GM21528 (cell line): Measurements from ENCODE around the gene FTSJ3.

ENCODE experiments used
- ATAC-seq: cut with Tn5 transposase; IDR thresholded peaks from one replicate; pipeline ENCODE4 v1.9.1; 2021; ENCODE audit warnings: mild to moderate bottlenecking, moderate library complexity; ENCODE audit not compliant: unreplicated experiment, low FRiP score

FTSJ3 gene

DNA sequence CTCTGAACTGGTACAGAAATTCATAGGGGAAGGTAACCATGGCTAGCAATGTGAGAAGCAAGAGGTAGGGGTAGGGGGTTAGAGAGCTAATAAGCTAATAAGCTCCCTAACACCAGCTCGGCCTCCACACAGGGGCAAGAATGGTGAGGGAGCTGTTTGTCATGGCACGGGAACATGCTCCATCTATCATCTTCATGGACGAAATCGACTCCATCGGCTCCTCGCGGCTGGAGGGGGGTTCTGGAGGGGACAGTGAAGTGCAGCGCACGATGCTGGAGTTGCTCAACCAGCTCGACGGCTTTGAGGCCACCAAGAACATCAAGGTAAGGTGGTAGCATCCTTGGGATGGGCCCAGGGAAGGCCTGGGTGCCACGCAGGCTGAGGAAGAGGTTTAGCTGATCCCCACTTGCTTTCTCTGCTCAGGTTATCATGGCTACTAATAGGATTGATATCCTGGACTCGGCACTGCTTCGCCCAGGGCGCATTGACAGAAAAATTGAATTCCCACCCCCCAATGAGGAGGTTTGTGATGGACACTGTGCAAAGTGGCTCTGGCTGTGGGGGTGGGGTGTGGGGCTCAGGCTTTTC, 3.5 kb upstream of the FTSJ3 start:
- no peak for ATAC-seq

DNA sequence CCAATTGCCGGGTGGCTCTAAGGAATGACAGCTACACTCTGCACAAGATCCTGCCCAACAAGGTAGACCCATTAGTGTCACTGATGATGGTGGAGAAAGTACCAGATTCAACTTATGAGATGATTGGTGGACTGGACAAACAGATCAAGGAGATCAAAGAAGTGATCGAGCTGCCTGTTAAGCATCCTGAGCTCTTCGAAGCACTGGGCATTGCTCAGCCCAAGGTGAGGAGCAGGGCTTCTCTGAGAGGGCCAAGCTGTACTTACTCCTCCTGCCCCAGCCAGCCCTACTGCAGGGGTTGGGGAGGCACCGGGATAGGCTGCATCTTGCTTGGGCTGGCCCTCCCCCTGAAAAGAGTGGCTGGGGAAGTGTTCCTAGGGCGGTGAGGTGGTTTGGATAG, 2.8 kb upstream of the FTSJ3 start:
- no peak for ATAC-seq

DNA sequence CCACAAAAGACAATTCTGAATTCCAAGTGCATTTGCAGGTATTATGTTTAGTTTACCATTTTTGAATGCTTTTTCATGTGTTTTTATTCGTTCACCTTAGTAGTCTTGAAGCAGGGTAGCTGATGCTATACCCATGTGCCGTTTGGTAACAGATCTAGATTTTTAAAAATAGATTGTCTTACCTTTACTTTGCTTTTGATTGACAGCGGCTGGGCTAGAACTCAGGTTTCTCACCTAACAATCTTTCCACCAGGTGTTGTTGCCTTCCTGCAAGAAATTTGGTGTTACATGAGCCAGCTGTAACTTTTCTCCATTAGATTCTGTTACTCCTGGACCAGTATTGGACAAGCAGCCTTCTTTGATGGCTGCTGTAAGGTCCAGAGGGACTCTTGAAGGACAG, 1.5 kb upstream of the FTSJ3 start:
- ATAC-seq: no peak

DNA sequence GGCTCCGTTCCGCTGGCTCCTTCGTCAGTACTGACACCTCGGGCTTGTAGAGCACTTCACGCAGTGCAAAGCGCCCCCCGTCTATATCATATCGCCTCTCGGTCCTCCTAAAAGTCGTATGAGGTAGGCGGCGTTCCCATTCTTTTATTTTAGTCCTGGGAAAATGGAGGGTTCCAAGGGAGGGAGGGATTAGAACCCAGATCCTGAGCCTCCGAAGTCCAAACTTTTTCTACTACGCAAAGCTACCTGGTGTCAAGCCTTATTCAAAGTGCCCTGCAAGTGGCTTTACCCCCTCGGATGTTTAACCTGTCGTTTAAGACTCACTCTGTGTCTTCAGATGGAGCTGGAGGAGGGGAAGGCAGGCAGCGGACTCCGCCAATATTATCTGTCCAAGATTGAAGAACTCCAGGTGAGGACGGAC, 348 bp upstream of the FTSJ3 start:
- ATAC-seq: no peak

DNA sequence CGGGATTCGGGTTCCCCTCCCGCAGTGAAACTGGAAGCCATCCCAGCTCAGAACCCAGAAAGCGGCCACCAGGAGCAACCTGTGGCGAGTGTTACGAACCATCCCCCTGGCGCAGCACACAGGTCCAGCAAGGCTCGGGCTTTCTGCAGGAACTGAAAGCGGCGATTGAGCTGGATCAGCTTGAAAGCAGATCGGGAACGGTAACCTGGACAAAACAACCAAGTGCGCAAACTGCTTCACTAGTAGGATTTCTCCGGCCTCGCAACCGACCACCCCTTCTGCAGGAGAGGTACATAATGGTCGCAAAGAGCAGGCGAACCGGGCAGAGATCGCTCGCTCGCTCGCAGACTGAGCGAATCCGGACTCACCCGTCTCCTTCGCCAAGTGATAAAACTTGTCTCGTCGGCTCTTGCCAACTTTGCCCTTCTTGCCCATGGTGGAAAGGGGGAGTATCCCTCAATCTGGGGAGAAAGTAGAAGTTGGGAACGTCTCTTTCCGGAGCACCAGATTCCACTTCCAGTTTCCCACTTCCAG, 928 bp downstream of the FTSJ3 start:
- ATAC-seq: peak; percentile 6

DNA sequence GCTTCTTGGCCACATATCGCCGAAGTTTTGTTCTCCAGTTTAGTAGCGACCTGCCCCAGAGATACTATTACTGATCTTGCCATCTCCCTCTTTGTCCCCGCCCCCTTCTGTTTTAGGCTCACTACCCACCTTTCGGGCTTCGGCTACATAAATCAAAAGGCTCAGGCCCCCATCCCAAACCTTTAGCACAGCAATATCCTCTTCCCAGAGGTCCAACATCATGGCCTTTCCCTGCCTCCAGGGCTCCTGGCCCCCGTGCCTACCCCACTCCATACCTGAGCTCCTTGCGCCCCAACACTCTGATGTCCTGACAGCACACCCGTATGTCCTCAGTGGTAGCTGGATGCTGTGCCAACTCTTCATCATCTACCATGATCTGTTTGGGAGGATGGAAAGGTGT, 3.1 kb downstream of the FTSJ3 start:
- no peak for ATAC-seq

DNA sequence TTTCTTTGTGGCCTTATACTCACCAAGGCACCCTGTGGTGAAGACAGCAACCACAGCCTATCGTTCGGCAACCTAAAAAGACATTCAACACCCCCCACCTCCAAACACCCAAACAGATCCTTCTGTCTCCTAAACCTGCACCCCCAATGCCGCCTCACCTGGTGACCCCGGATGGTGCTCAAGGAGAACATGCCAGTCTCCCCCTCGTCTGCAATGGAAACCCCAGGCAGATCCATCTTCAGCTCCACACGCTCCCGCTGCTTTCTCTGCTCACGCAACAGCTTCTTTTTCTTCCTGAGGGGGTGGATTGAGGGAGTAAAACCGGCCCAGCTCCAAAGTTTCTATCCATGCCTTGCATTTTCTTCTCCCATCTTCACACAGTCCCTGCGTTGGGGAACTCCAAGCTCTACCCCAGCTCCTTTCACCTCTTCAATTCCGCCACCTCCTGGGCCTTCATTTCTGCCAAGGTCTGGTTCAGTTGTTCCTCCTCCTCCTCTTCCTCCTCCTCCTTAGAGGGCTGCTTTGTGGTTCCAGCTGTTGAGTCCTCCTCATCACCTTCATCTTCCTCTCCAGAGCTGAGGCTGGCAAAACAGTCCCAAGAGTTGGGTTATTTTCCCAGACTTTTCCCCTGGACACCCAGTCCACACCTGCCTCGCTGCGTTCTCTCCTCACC, 3.7 kb downstream of the FTSJ3 start:
- no peak for ATAC-seq

DNA sequence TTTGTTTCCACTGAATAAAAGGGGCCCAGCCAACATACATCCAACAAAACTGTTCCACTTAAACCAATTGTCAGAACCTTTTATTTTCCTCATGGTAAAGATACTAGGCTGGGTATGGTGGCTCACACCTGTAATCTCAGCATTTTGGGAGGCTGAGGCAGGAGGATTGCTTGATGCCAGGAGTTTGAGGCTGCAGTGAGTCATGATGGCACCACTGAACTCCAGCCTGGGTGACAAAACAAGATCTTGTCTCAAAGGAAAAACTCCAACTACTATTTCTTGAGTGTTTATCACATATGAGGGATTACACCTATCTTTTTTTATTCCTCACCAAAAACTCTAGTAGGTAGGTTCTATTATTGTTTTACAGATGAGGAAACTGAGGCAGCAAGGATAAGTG, 4.9 kb downstream of the FTSJ3 start:
- ATAC-seq: no peak

DNA sequence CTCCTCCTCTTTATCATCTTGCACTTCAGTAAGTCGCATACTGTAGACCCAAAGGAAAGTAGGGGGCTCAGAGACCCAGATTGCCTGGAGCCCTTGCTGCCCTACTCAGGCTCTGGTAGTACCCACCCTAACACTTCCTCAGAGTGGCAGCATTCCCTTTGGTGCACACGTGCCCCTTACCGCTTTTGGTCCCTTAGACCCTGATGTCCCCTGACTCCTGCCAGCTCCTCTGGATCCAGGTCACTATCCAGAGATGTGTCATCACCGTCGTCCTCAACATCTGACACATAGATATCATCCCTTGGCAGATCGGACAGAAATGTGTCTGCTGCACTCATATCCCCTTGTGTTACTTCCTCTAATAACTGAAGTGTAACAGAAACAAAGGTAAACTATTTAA, 5.7 kb downstream of the FTSJ3 start:
- ATAC-seq: no peak

DNA sequence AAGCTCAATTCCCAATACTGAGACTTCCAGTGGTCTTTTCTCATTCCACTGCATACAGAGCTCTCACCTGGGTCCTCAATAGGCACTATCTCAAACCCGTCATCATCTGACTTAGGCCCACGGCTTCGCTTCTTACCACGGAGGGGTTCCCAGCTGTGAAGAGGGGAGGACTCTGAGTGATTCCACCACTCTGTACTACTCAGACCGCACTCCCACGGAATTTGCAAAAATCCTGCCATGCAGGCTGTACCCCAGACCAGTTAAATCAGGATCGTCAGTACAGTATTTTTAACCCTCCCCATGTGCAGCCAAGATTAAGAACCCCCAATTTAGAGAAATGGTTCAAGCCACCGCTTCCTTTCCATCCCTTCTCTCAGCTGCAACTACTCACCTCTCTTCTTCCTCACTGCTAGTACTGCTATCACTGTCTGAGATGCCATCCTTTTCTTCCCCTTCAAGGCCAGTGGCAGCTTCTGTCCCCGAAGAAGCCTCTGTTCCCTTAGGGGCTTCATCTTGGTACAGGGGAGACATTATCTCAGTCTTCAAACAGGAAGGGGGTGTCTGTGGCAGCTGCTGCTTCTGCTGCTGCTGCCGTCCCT, 6.4 kb downstream of the FTSJ3 start:
- no peak for ATAC-seq

DNA sequence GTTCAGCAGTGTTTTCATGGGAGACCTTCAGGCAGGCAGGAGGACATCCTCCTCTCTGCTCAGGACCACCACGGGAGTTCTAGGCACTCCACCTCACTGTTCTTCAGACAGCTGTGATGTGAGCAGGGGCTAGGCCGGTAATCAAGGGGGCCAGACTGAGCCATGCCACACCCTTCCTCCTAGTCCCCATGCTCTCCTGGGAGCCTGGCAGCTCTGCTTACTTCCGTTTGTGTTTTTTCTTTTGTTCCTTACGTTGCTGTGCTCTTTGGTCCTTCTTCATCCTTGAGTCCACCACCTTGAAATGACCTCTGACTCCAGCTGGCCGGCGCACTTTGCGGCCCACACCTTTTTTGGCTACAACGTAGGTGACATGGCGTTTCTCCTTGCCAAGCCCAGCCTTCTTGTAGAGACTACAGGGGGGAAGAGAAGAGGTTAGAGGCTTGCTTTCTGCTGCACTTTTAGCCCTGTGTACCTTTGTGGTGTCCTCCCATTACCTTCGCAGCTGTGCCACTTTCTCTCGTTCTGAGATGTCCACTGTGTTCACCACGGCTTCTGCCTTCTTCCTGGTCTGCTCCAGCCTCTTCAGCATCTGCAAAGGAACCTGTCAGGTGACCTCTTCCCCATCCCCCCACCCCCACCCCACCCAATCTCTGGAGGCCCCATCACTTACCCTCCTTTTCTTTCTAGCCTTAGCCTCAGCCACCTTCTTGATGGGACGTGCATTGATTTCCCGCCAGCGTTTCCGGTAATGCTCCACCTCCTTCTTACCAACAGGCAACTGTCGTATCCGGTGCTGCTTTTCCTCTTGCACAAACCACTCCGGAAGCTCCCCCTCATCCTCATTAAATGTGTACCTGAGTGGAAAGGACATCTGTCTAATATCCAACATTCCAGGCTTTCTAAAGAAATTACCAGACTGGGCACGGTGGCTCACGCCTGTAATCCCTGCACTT, 7.6 kb downstream of the FTSJ3 start:
- ATAC-seq: no peak

DNA sequence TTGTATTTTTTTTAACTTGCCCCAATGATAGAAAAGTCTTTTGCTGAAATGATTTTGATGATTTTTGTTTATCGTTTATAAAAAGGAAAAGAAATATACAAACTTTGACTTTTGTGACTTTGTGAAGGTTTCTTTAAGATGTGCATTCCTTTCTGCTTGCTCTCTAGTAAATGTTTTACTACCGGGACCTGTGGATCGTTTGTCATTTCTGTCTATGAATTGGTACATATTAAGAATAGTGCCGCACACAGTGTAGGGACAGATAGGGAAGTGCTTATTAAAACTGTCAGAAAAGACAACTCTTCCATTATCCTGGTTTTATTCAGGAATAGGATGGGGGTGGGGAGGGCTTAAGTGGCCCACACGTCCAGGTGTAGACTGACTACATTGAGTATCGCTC, 8.3 kb downstream of the FTSJ3 start:
- no peak for ATAC-seq

DNA sequence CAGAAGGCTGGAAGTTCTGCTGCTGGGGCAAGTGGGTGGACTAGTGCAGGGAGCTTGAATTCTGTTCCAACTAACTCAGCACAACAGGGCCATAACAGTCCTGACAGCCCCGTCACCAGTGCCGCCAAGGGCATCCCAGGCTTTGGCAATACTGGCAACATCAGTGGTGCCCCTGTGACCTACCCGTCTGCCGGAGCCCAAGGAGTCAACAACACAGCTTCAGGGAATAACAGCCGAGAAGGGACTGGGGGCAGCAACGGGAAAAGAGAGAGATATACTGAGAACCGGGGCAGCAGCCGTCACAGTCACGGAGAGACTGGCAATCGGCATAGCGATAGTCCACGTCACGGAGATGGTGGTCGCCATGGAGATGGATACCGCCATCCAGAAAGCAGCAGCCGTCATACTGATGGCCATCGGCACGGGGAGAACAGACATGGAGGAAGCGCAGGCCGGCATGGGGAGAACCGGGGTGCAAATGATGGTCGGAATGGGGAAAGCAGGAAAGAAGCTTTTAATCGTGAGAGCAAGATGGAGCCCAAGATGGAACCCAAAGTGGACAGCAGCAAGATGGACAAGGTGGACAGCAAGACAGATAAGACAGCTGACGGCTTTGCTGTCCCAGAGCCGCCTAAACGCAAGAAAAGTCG, 9.6 kb downstream of the FTSJ3 start:
- no peak for ATAC-seq

DNA sequence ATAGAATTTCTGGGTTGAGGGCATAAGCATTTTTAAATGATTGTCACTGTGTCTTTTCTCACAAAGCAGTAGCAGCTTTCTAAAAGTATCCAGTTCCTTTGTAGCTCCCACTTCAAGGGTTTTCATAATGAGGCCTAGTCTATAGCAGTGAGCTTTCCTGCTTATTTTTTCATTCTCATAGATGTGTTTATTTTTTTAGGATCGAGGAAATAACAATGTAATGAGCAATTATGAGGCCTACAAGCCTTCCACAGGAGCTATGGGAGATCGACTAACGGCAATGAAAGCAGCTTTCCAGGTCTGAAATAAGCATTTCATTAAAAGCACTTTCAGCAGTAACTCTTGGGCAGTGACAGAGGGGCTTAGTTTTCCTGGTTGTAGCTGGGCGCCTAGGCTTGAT, 10.8 kb downstream of the FTSJ3 start:
- ATAC-seq: no peak

DNA sequence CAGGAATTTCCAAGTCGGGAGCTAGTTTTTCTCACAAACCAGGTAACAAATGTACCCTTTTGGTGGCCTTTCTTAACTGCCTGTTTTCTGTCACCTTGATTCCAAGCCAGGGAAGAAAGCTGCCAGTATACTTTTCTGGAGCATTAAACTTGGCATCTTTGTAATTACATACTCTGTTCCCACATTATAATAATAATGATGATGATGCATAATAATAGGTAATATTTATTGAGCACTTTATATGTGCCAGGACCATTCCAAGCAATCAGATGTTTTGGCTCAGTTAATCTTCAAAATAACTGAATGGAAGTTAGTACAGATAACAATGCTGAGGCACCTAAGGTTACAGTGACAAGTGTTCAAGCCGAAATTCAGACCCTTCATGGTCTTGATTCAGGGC, 11.3 kb downstream of the FTSJ3 start:
- ATAC-seq: no peak

DNA sequence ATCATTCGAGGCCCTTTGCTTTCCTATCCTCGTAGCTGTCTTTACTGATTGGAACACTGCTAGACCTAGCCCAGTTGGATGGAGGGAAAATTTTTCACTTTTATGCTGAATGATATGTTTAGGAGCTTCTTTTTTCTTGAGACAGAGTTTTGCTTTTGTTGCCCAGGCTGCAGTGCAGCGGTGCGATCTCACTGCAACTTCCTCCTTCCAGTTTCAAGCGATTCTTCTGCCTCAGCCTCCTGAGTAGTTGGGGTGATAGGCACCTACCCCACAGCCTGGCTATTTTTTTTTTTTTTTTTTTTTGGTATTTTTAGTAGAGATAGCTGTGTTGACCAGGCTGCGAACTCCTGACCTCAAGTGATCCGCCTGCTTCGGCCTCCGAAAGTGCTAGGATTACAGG, 17.5 kb downstream of the FTSJ3 start:
- ATAC-seq: no peak

DNA sequence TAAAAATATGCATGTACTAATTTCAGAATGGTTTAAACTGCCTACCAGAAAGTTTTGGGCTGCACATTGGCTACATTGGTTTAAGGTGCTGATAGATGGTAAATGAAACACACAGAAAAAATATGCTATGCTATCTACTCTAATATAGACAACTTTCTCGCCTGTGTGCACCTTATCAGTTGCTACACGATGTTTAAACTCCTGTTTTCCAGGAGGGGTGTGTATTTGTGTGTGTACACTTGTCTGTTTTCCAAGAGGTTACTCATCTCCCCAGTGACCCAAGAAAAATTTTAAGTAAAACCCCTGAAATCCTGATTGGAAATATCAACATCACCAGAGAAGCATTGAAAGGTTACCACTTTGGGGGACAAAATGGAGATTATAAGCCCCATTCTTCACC, 21.9 kb downstream of the FTSJ3 start:
- ATAC-seq: no peak

DNA sequence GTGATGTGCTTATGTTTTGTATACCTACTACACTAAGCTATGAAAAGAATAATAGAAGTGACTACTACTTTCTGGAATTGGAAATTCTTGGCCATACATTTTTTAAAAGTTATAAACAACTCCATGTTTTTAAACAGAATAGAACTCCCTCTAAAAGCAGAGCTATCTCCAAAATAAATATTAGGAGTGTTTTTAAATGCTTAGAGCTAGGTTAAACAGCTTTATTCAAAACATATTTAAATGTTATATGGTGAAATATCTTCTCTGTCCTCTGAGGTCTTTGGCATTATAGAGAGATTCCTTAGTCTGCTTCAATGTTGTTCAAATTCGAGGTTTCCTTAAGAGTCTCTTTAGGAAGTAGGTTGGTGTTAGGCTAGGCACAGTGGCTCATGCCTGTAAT, 23.1 kb downstream of the FTSJ3 start:
- no peak for ATAC-seq

DNA sequence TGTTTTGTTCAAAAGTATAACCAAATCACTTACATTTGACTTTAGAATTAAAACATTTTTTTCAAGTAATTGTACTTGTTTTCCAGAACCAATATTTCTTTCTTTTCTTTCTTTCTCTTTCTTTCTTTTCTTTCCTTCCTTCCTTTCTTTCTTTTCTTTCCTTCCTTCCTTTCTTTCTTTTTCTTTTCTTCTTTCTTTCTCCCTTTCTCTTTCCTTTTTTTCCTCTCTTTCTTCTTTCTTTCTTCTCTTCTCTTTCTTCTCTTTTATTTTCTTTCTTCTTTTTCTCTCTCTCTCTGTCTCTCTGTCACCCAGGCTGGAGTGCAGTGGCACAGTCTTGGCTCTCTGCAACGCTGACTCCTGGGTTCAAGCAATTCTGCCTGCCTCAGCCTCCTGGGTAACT, 26.7 kb downstream of the FTSJ3 start:
- ATAC-seq: no peak

DNA sequence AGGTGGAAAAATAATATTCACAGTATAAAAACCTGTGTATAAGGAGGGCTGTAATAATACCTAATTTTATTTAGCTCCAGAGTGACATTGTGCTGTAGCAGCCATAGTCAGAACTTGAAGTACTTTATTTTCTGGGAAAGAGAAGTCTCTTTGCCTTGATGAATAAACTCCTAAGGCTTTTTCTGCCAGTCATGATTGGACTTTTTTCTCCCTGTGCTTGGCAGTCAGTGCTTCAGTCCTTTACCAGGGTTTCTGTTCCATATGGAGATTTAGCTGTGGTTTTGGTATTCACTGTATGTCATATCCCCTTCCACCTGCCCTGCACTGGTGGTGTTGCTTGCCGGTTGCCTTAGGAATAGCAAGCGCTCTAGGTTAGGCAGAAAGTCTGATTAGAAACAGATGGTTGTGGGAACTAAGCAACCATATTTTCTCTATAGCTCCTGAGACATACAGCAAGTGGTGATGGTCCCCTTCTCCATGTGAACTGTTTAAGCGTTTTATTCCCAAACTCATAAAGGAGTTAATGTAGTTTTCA, 28.8 kb downstream of the FTSJ3 start:
- ATAC-seq: no peak
